B cell (primary cell): ENCODE measurements around the gene IFNW1. TPM values are rescaled to one million over a fixed set of nuclear protein-coding genes. Genes with fewer than 3 reads are reported as not detected.

ENCODE experiments used
- ATAC-seq: fragments of 200-7000 bp; cut with Tn5 transposase; one replicate; pipeline ENCODE4 v1.10.0; 2021; ENCODE audit warnings: low read depth, mild to moderate bottlenecking, moderate number of reproducible peaks, moderate library complexity
- CTCF ChIA-PET: fragments of 350-600 bp; sonication (Branson Sonifier 250); formaldehyde crosslinking; loops from one replicate; lab custom pipeline; 2021; ENCODE audit warnings: antibody characterized with exemption, inconsistent platforms; lab: Charles Lee
- POLR2A ChIA-PET: fragments of 350-600 bp; sonication (Branson Sonifier 250); formaldehyde crosslinking; loops from one replicate; lab custom pipeline; 2021; ENCODE audit warnings: antibody characterized with exemption; lab: Charles Lee
- DNase-seq: peaks from one replicate; pipeline ENCODE4 v3.0.0; 2013
- H2AFZ ChIP-seq: 2 replicates; pipeline ENCODE4 v1.6.1; 2012; ENCODE audit warnings: mild to moderate bottlenecking, low read depth, low read length; ENCODE audit not compliant: insufficient read depth, poor library complexity, severe bottlenecking
- H3K27ac ChIP-seq, 2 donors: 1 replicate in 1 of 2; 2 replicates in 1 of 2; pipeline ENCODE4 v1.5.1; 2012 to 2013; ENCODE audit warnings: low read length in 2 of 2, mild to moderate bottlenecking in 2 of 2, moderate library complexity in 1 of 2
- H3K27me3 ChIP-seq, 4 experiments: fragments of 200-600 bp in 1 of 4; sonication (generic) in 1 of 4; replicated peaks in 1 of 4; 1 replicate in 2 of 4; 2 replicates in 2 of 4; pipeline versions ENCODE4 v1.6.1 to v1.7.0; 2013 to 2016; ENCODE audit warnings: low read length in 3 of 4, mild to moderate bottlenecking in 2 of 4, mixed read lengths in 1 of 4, moderate library complexity in 1 of 4; ENCODE audit not compliant: insufficient read depth in 4 of 4, control insufficient read depth in 3 of 4; ENCODE audit errors: control extremely low read depth in 1 of 4
- H3K36me3 ChIP-seq, 2 experiments: replicated peaks in 1 of 2; 1 replicate in 1 of 2; 2 replicates in 1 of 2; pipeline versions ENCODE4 v1.6.1 to v1.7.1; 2013; ENCODE audit warnings: low read length in 1 of 2; ENCODE audit not compliant: insufficient read depth in 2 of 2, control insufficient read depth in 1 of 2; ENCODE audit errors: control extremely low read depth in 1 of 2, extremely low read depth in 1 of 2
- H3K4me1 ChIP-seq, 2 donors: fragments of 200-600 bp in 1 of 2; sonication (generic) in 1 of 2; 1 replicate in 1 of 2; 2 replicates in 1 of 2; pipeline versions ENCODE4 v1.5.1 to v1.6.1; 2013 to 2017; ENCODE audit warnings: low read length in 2 of 2; ENCODE audit not compliant: control insufficient read depth in 2 of 2, insufficient read depth in 2 of 2
- H3K4me2 ChIP-seq: replicated peaks from 2 replicates; pipeline ENCODE3; 2012; ENCODE audit warnings: mild to moderate bottlenecking, low read depth, low read length; ENCODE audit not compliant: poor library complexity, severe bottlenecking
- H3K4me3 ChIP-seq, 5 experiments: fragments of 200-600 bp in 1 of 5; sonication (generic) in 1 of 5; 1 replicate in 3 of 5; 2 replicates in 2 of 5; pipeline versions ENCODE4 v1.5.1 to v1.7.0; 2011 to 2016; ENCODE audit warnings: low read length in 4 of 5, mild to moderate bottlenecking in 4 of 5, low read depth in 2 of 5, control low read depth in 1 of 5, moderate library complexity in 1 of 5; ENCODE audit not compliant: insufficient read depth in 1 of 5; ENCODE audit errors: control extremely low read depth in 1 of 5, extremely low read depth in 1 of 5
- H3K79me2 ChIP-seq: fragments of 200-600 bp; sonication (generic); one replicate; pipeline ENCODE4 v1.6.0; 2016; ENCODE audit warnings: low read length; ENCODE audit not compliant: control insufficient read depth, insufficient read depth
- H3K9ac ChIP-seq: fragments of 200-600 bp; sonication (generic); 2 replicates; pipeline ENCODE4 v1.6.1; 2017; ENCODE audit warnings: mild to moderate bottlenecking, low read length, moderate library complexity
- H3K9me3 ChIP-seq, 3 donors: one replicate each; pipeline versions ENCODE4 v1.6.1 to v1.7.1; 2013; ENCODE audit warnings: low read length in 2 of 3; ENCODE audit not compliant: control insufficient read depth in 2 of 3, insufficient read depth in 1 of 3; ENCODE audit errors: control extremely low read depth in 1 of 3
- H4K20me1 ChIP-seq: 2 replicates; pipeline ENCODE4 v1.6.0; 2012; ENCODE audit warnings: mild to moderate bottlenecking, low read length; ENCODE audit not compliant: insufficient read depth, control insufficient read depth, poor library complexity, severe bottlenecking
- H3K27ac Mint-ChIP-seq: one replicate; pipeline ENCODE4 v1.8.0; 2021; ENCODE audit warnings: mixed read lengths
- H3K27me3 Mint-ChIP-seq: one replicate; pipeline ENCODE4 v1.8.0; 2021; ENCODE audit warnings: mixed read lengths
- H3K4me1 Mint-ChIP-seq: one replicate; pipeline ENCODE4 v1.8.0; 2021; ENCODE audit warnings: mixed read lengths
- H3K4me3 Mint-ChIP-seq: one replicate; pipeline ENCODE4 v1.8.0; 2021; ENCODE audit warnings: mixed read lengths
- H3K9me3 Mint-ChIP-seq: one replicate; pipeline ENCODE4 v1.8.0; 2022; ENCODE audit warnings: mixed read lengths; ENCODE audit not compliant: insufficient read depth
- CTCF ChIP-seq: fragments of 200-600 bp; IDR thresholded peaks from one replicate; pipeline ENCODE4 v1.8.0; 2022; ENCODE audit warnings: antibody characterized with exemption, mild to moderate bottlenecking
- EZH2 ChIP-seq: IDR thresholded peaks from 2 replicates; pipeline ENCODE4 v1.6.1; 2012; ENCODE audit warnings: borderline replicate concordance, low read depth, mild to moderate bottlenecking, moderate library complexity, low read length; ENCODE audit not compliant: insufficient read depth, poor library complexity, severe bottlenecking
- WGBS: methylation state at CpG from one replicate; pipeline ENCODE4 v1.1.5; 2013; ENCODE audit warnings: missing lambda C conversion rate; ENCODE audit not compliant: insufficient coverage; 5-methylcytosine and 5-hydroxymethylcytosine counted together
- intact Hi-C: fragments of 100-400 bp; cut with micrococcal nuclease; formaldehyde crosslinking; loops from one replicate; pipeline ENCODE4 v1.10.0; 2022
- polyA plus RNA-seq: library from polyadenylated mRNA; depleted of rRNA; stranded (reverse); fragments of >200 nt; gene quantifications from 2 replicates; pipeline ENCODE4 v1.2.3, GENCODE V29; 2012
- total RNA-seq, 2 donors: library from RNA; stranded (reverse); fragments of 120-200 nt in 1 of 2; gene quantifications; 1 replicate in 1 of 2; 2 replicates in 1 of 2; pipeline versions ENCODE4 v1.2.3 to v1.2.4, GENCODE V29; 2013 to 2022

The IFNW1 gene
- total and polyA plus RNA-seq, 2 donors (not counting 1 experiment from before 2014, with no cell fraction given) = not detected

- H3K27me3 Mint-ChIP-seq = peaks cover 13% of the 10 kb centered on the region
- H3K27ac Mint-ChIP-seq = no peak overlapping the region
- H3K4me3 ChIP-seq = no peak overlapping the region
- intact Hi-C loops = no loop called here
- ATAC-seq = no peak
- ChIA-PET POLR2A (no interaction called here), CTCF (no interaction called here)
- H3K27ac ChIP-seq = no peak overlapping the region
- H3K4me1 ChIP-seq = no peaks in the 10 kb centered on the region
- H3K36me3 ChIP-seq = no peaks in the 10 kb centered on the region
- TF ChIP-seq EZH2 = no peak
- TF ChIP-seq CTCF = no peak
- H3K9ac ChIP-seq = no peak overlapping the region
- H3K4me2 ChIP-seq = no peak overlapping the region
- H3K9me3 Mint-ChIP-seq = no peaks in the 10 kb centered on the region
- DNase-seq = no peak
- H3K4me1 Mint-ChIP-seq = peaks cover 4% of the 10 kb centered on the region
- H3K79me2 ChIP-seq = no peaks in the 10 kb centered on the region
- no peaks in the 10 kb centered on the region for H3K9me3 ChIP-seq
- H4K20me1 ChIP-seq = no peaks in the 10 kb centered on the region
- H2AFZ ChIP-seq = no peak overlapping the region
- no CpG with 5 or more reads among the region's 1 CpG for WGBS
- H3K27me3 ChIP-seq = no peaks in the 10 kb centered on the region
- no peak overlapping the region for H3K4me3 Mint-ChIP-seq
Measured at GRCh38 chr9:21165516-21165915, 23.9 kb upstream of the IFNW1 start.

GRCh38 chr9:21160178-21160577 lies 18.5 kb upstream of the IFNW1 start:
- H2AFZ ChIP-seq = no peak overlapping the region
- ChIA-PET POLR2A (no interaction called here), CTCF (interaction anchor here (0.6 kb wide), 1 partner anchor 66 kb away, joined by 4 read pairs; no protein-coding TSS in a partner anchor)
- H3K4me2 ChIP-seq = no peak overlapping the region
- DNase-seq = no peak
- Mint-ChIP-seq H3K9me3 (no peaks in the 10 kb centered on the region), H3K4me3 (no peak overlapping the region), H3K27me3 (peaks cover 4% of the 10 kb centered on the region), H3K27ac (no peak overlapping the region), H3K4me1 (peaks cover 10% of the 10 kb centered on the region)
- H3K27me3 ChIP-seq = no peaks in the 10 kb centered on the region
- WGBS = 0% methylated on average over 1 of the region's 1 CpG
- H3K4me1 ChIP-seq = peaks cover 0 to 4% of the 10 kb centered on the region in 2 donors
- H3K27ac ChIP-seq = no peak overlapping the region
- no peak for ATAC-seq
- H3K9ac ChIP-seq = no peak overlapping the region
- no peaks in the 10 kb centered on the region for H4K20me1 ChIP-seq
- no peaks in the 10 kb centered on the region for H3K79me2 ChIP-seq
- H3K4me3 ChIP-seq = no peak overlapping the region
- intact Hi-C loops = no loop called here
- H3K36me3 ChIP-seq = no peaks in the 10 kb centered on the region
- no peak for TF ChIP-seq EZH2
- no peak for TF ChIP-seq CTCF
- H3K9me3 ChIP-seq = peaks cover 0 to 4% (median 0%) of the 10 kb centered on the region in 3 donors
